Measurements from ENCODE around the gene SPEF2. TPM values are rescaled to one million over a fixed set of nuclear protein-coding genes. Genes with fewer than 3 reads are reported as not detected.

Gene SPEF2
- total and polyA plus RNA-seq, 4 donors: 0.42 to 4.5 (median 2.1) TPM

DNA sequence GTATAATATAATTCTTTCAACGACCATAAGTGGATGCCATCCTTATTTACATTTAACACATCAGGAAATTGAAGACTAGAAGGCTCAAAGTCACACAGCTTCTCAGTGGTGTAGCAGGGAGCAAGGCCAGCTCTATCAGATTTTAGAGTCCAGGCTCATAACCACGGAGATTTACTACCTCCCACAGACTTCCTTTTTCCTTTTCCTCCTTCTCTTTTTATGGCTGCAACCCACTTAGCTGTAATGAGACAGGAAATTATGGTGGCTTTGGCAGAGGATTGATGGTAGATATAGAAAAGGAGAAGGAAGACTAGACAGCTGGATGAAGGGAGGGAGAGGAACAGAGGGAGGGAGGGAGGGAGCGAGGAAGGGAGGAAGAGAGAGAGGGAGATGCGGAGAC lies 47.4 kb downstream of the SPEF2 start (continued):
- TF ChIP-seq, protein P1, sequence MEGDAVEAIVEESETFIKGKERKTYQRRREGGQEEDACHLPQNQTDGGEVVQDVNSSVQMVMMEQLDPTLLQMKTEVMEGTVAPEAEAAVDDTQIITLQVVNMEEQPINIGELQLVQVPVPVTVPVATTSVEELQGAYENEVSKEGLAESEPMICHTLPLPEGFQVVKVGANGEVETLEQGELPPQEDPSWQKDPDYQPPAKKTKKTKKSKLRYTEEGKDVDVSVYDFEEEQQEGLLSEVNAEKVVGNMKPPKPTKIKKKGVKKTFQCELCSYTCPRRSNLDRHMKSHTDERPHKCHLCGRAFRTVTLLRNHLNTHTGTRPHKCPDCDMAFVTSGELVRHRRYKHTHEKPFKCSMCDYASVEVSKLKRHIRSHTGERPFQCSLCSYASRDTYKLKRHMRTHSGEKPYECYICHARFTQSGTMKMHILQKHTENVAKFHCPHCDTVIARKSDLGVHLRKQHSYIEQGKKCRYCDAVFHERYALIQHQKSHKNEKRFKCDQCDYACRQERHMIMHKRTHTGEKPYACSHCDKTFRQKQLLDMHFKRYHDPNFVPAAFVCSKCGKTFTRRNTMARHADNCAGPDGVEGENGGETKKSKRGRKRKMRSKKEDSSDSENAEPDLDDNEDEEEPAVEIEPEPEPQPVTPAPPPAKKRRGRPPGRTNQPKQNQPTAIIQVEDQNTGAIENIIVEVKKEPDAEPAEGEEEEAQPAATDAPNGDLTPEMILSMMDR (IDR thresholded peaks at IDR 0.05; ENCODE audit: low read depth, low read length, missing input control): no peak
- TF ChIP-seq, protein P2, sequence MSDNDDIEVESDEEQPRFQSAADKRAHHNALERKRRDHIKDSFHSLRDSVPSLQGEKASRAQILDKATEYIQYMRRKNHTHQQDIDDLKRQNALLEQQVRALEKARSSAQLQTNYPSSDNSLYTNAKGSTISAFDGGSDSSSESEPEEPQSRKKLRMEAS (IDR thresholded peaks at IDR 0.05): no peak
- no peak for TF ChIP-seq RXRA (IDR thresholded peaks at IDR 0.05)
- no peak for TF ChIP-seq HNF4A (conservative IDR thresholded peaks at IDR 0.05)
- no peak for TF ChIP-seq JUND (IDR thresholded peaks at IDR 0.05)
- no peak for TF ChIP-seq TAF1 (conservative IDR thresholded peaks at IDR 0.05)

DNA sequence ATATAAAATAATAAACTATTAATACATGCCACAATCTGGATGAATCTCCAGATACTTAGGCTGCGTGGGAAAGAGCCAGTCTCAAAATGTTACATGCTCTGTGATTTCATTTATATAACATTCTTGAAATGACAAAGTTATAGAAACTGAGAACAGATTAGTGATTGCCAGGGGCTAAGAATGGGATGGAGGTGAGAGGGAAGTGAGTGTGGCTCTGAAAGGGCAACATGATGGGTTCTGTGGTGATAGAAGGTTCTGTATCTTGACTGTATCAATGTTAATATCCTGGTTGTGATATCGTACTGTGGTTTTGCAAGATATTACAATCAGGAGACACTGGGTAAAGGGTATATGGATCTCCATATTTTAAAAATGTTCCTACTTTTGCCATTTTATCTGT lies 50.7 kb downstream of the SPEF2 start:
- TF ChIP-seq ATF3 (IDR thresholded peaks at IDR 0.05) (no peak), REST (IDR thresholded peaks at IDR 0.05) (no peak), RAD21 (IDR thresholded peaks at IDR 0.05) (no peak), FOXA2 (IDR thresholded peaks at IDR 0.05) (no peak), HNF4A (conservative IDR thresholded peaks at IDR 0.05) (no peak), TAF1 (conservative IDR thresholded peaks at IDR 0.05) (no peak)
- H3K36me3 ChIP-seq (ENCODE audit: control insufficient read depth in 4 of 4, insufficient read depth in 3 of 4, low read depth in 1 of 4, low read length in 3 of 4): no peaks in the 10 kb centered on the region
- no peak overlapping the region for H3K9ac ChIP-seq (ENCODE audit: low read depth in 1 of 2, low read length in 2 of 2)
- no peak overlapping the region for H3K4me3 ChIP-seq (ENCODE audit: low read depth in 1 of 3, low read length in 3 of 3)
- 97% methylated on average over 2 of the region's 2 CpGs for WGBS
- no peak for DNase-seq (ENCODE audit: low spot score)
- H3K9me3 ChIP-seq (ENCODE audit: control insufficient read depth in 4 of 4, low read length in 3 of 4): no peaks in the 10 kb centered on the region
- H3K27ac ChIP-seq (ENCODE audit: low read depth in 1 of 2, low read length in 2 of 2): no peak overlapping the region
- no peaks in the 10 kb centered on the region for H3K27me3 ChIP-seq (ENCODE audit: control insufficient read depth in 4 of 4, insufficient read depth in 4 of 4, low read length in 3 of 4)
- no peaks in the 10 kb centered on the region for H3K4me1 ChIP-seq (ENCODE audit: control insufficient read depth in 4 of 4, insufficient read depth in 4 of 4, low read length in 3 of 4)

- 83% methylated on average over 2 of the region's 2 CpGs for WGBS
- no peak for DNase-seq (ENCODE audit: low spot score)
- Histone ChIP-seq H3K27me3 (ENCODE audit: control insufficient read depth in 4 of 4, insufficient read depth in 4 of 4, low read length in 3 of 4) (no peaks in the 10 kb centered on the region), H3K27ac (ENCODE audit: low read depth in 1 of 2, low read length in 2 of 2) (no peak overlapping the region), H3K4me3 (ENCODE audit: low read depth in 1 of 3, low read length in 3 of 3) (no peak overlapping the region), H3K9ac (ENCODE audit: low read depth in 1 of 2, low read length in 2 of 2) (no peak overlapping the region), H3K9me3 (ENCODE audit: control insufficient read depth in 4 of 4, low read length in 3 of 4) (no peaks in the 10 kb centered on the region), H3K36me3 (ENCODE audit: control insufficient read depth in 4 of 4, insufficient read depth in 3 of 4, low read depth in 1 of 4, low read length in 3 of 4) (no peaks in the 10 kb centered on the region), H3K4me1 (ENCODE audit: control insufficient read depth in 4 of 4, insufficient read depth in 4 of 4, low read length in 3 of 4) (no peaks in the 10 kb centered on the region)
- TF ChIP-seq HNF4G (IDR thresholded peaks at IDR 0.05) (no peak), RAD21 (IDR thresholded peaks at IDR 0.05) (no peak), RXRA (IDR thresholded peaks at IDR 0.05) (no peak), HNF4A (conservative IDR thresholded peaks at IDR 0.05) (no peak), NR2F2 (IDR thresholded peaks at IDR 0.05) (no peak), JUND (IDR thresholded peaks at IDR 0.05) (no peak), GABPA (IDR thresholded peaks at IDR 0.05 in 1 of 2, conservative IDR thresholded peaks at IDR 0.05 in 1 of 2) (no peak), TAF1 (conservative IDR thresholded peaks at IDR 0.05) (no peak), FOXA2 (IDR thresholded peaks at IDR 0.05) (no peak), REST (IDR thresholded peaks at IDR 0.05) (no peak), FOXA1 (IDR thresholded peaks at IDR 0.05) (no peak)
- TF ChIP-seq, protein P2 (IDR thresholded peaks at IDR 0.05): no peak
- TF ChIP-seq, protein P3, sequence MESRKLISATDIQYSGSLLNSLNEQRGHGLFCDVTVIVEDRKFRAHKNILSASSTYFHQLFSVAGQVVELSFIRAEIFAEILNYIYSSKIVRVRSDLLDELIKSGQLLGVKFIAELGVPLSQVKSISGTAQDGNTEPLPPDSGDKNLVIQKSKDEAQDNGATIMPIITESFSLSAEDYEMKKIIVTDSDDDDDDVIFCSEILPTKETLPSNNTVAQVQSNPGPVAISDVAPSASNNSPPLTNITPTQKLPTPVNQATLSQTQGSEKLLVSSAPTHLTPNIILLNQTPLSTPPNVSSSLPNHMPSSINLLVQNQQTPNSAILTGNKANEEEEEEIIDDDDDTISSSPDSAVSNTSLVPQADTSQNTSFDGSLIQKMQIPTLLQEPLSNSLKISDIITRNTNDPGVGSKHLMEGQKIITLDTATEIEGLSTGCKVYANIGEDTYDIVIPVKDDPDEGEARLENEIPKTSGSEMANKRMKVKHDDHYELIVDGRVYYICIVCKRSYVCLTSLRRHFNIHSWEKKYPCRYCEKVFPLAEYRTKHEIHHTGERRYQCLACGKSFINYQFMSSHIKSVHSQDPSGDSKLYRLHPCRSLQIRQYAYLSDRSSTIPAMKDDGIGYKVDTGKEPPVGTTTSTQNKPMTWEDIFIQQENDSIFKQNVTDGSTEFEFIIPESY (IDR thresholded peaks at IDR 0.05): no peak
- TF ChIP-seq, protein P1 (IDR thresholded peaks at IDR 0.05; ENCODE audit: low read depth, low read length, missing input control): no peak
These were observed 51.1 kb downstream of the SPEF2 start for GRCh38 chr5:35668794-35669193.

Measured in liver (tissue), 9 donors.